GM12878 (cell line): Measurements from ENCODE around the gene RAB3IL1. TPM values are rescaled to one million over a fixed set of nuclear protein-coding genes. Genes with fewer than 3 reads are reported as not detected.
A peak's percentile ranks its signal among the peaks of the same experiment; 100 is the strongest.

Experiments
- BCLAF1 ChIP-seq: fragments of 450-650 bp; IDR thresholded peaks from 2 replicates; pipeline ENCODE4 v1.6.1; 2017; ENCODE audit warnings: antibody characterized with exemption, mild to moderate bottlenecking, moderate library complexity
- BHLHE40 ChIP-seq, 2 experiments: fragments of 450-650 bp in 1 of 2; IDR thresholded peaks; 2 replicates each; pipeline ENCODE4 v1.6.1; 2011 to 2017; ENCODE audit warnings: low read depth in 2 of 2, borderline replicate concordance in 1 of 2, improper control_type of control experiment in 1 of 2, low read length in 1 of 2, mild to moderate bottlenecking in 1 of 2
- BRCA1 ChIP-seq: IDR thresholded peaks from 2 replicates; pipeline ENCODE4 v1.6.1; 2011; ENCODE audit warnings: low read depth, low read length, improper control_type of control experiment
- CBX3 ChIP-seq: fragments of 200-600 bp; sonication (generic); IDR thresholded peaks from 2 replicates; pipeline ENCODE4 v1.6.1; 2016; ENCODE audit warnings: low read depth, borderline replicate concordance
- CREB1 ChIP-seq: IDR thresholded peaks from 2 replicates; pipeline ENCODE4 v1.6.1; 2012; ENCODE audit warnings: low read depth, mild to moderate bottlenecking, inconsistent platforms
- DPF2 ChIP-seq: fragments of 450-650 bp; IDR thresholded peaks from 2 replicates; pipeline ENCODE4 v1.6.1; 2017; ENCODE audit warnings: mild to moderate bottlenecking
- ETV6 ChIP-seq, 2 experiments: fragments of 450-650 bp in 1 of 2; IDR thresholded peaks in 1 of 2; conservative IDR thresholded peaks in 1 of 2; 2 replicates each; pipeline ENCODE4 v1.6.1; 2014; ENCODE audit warnings: antibody characterized with exemption in 1 of 2, borderline replicate concordance in 1 of 2, low read depth in 1 of 2, mild to moderate bottlenecking in 1 of 2, moderate library complexity in 1 of 2
- GATAD2B ChIP-seq: fragments of 450-650 bp; conservative IDR thresholded peaks from 2 replicates; pipeline ENCODE4 v1.6.1; 2017; ENCODE audit warnings: low read depth, mild to moderate bottlenecking, moderate library complexity
- IKZF1 ChIP-seq: fragments of 450-650 bp; conservative IDR thresholded peaks from 2 replicates; pipeline ENCODE4 v1.6.1; 2017; ENCODE audit warnings: antibody characterized with exemption, mild to moderate bottlenecking
- NBN ChIP-seq: fragments of 450-650 bp; IDR thresholded peaks from 2 replicates; pipeline ENCODE4 v1.6.1; 2016
- POU2F2 ChIP-seq: IDR thresholded peaks from 3 replicates; pipeline ENCODE4 v1.6.1; 2011; ENCODE audit warnings: low read depth, mild to moderate bottlenecking, low read length, borderline replicate concordance
- SIN3A ChIP-seq: IDR thresholded peaks from 2 replicates; pipeline ENCODE4 v1.6.1; 2012; ENCODE audit warnings: low read depth, low read length, improper control_type of control experiment
- SIX5 ChIP-seq: IDR thresholded peaks from 2 replicates; pipeline ENCODE4 v1.6.1; 2011; ENCODE audit warnings: mild to moderate bottlenecking, low read depth, low read length, moderate library complexity; ENCODE audit not compliant: severe bottlenecking
- SMARCA5 ChIP-seq: fragments of 450-650 bp; IDR thresholded peaks from 2 replicates; pipeline ENCODE4 v1.6.1; 2017; ENCODE audit warnings: mild to moderate bottlenecking
- SMC3 ChIP-seq: IDR thresholded peaks from 2 replicates; pipeline ENCODE4 v1.6.1; 2011; ENCODE audit warnings: low read length, improper control_type of control experiment, borderline replicate concordance
- SREBF1 ChIP-seq: IDR thresholded peaks from 2 replicates; pipeline ENCODE4 v1.6.1; 2012; ENCODE audit warnings: mild to moderate bottlenecking, low read length
- SUPT20H ChIP-seq: IDR thresholded peaks from 2 replicates; pipeline ENCODE4 v1.6.1; 2011; ENCODE audit warnings: low read depth, mild to moderate bottlenecking, low read length, moderate library complexity, borderline replicate concordance; ENCODE audit not compliant: control insufficient read depth
- TARDBP ChIP-seq: IDR thresholded peaks from 2 replicates; pipeline ENCODE4 v1.6.1; 2016; ENCODE audit warnings: borderline replicate concordance
- polyA plus RNA-seq, 11 experiments: library from polyadenylated mRNA; depleted of rRNA in 4 of 11; unstranded in 6 of 11; stranded (reverse) in 5 of 11; fragments of >200 nt; fragmentation: Nextera tagmentation in 4 of 11; fragmentation: Illumina TruSeq in 1 of 11; extraction: Ambion mirVana in 4 of 11; extraction: Trizol in 1 of 11; gene quantifications; 1 replicate in 1 of 11; 2 replicates in 10 of 11; pipeline versions ENCODE4 v1.2.1 to v1.2.3, GENCODE V29; 2011 to 2016; ENCODE audit warnings: inconsistent platforms in 2 of 11, missing spikeins in 2 of 11, low read depth in 1 of 11
- total RNA-seq, 4 experiments: library from RNA; depleted of rRNA in 3 of 4; stranded (reverse); fragments of >200 nt in 3 of 4; fragmentation: Illumina TruSeq in 1 of 4; extraction: Trizol in 1 of 4; gene quantifications; 2 replicates each; pipeline versions ENCODE4 v1.2.1 to v1.2.3, GENCODE V29; 2013 to 2021
- TF ChIP-seq, protein P1 (sequence below): fragments of 450-650 bp; formaldehyde crosslinking; IDR thresholded peaks from 2 replicates; pipeline ENCODE4 v1.4.0; 2020; ENCODE audit warnings: mild to moderate bottlenecking, moderate library complexity
- TF ChIP-seq, protein P2 (sequence below): IDR thresholded peaks from 2 replicates; pipeline ENCODE4 v1.6.1; 2012; ENCODE audit warnings: low read depth, low read length, improper control_type of control experiment
- TF ChIP-seq, protein P3 (sequence below): IDR thresholded peaks from 2 replicates; pipeline ENCODE4 v1.6.1; 2011; ENCODE audit warnings: borderline replicate concordance, low read depth, mild to moderate bottlenecking, moderate library complexity, low read length; ENCODE audit not compliant: insufficient read depth, poor library complexity, severe bottlenecking

Gene RAB3IL1
- total and polyA plus RNA-seq, 10 of the 15 experiments (the other 5 are each of a cell fraction or from before 2014, with no cell fraction given) = 0.04 TPM; not detected in 9

- TF ChIP-seq, protein P1, sequence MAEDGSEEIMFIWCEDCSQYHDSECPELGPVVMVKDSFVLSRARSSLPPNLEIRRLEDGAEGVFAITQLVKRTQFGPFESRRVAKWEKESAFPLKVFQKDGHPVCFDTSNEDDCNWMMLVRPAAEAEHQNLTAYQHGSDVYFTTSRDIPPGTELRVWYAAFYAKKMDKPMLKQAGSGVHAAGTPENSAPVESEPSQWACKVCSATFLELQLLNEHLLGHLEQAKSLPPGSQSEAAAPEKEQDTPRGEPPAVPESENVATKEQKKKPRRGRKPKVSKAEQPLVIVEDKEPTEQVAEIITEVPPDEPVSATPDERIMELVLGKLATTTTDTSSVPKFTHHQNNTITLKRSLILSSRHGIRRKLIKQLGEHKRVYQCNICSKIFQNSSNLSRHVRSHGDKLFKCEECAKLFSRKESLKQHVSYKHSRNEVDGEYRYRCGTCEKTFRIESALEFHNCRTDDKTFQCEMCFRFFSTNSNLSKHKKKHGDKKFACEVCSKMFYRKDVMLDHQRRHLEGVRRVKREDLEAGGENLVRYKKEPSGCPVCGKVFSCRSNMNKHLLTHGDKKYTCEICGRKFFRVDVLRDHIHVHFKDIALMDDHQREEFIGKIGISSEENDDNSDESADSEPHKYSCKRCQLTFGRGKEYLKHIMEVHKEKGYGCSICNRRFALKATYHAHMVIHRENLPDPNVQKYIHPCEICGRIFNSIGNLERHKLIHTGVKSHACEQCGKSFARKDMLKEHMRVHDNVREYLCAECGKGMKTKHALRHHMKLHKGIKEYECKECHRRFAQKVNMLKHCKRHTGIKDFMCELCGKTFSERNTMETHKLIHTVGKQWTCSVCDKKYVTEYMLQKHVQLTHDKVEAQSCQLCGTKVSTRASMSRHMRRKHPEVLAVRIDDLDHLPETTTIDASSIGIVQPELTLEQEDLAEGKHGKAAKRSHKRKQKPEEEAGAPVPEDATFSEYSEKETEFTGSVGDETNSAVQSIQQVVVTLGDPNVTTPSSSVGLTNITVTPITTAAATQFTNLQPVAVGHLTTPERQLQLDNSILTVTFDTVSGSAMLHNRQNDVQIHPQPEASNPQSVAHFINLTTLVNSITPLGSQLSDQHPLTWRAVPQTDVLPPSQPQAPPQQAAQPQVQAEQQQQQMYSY (CRISPR knock-in tag) = no peak
- TF ChIP-seq, protein P2, sequence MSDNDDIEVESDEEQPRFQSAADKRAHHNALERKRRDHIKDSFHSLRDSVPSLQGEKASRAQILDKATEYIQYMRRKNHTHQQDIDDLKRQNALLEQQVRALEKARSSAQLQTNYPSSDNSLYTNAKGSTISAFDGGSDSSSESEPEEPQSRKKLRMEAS = no peak
- no peak for TF ChIP-seq NBN
- TF ChIP-seq DPF2 = peak; percentile 67
- TF ChIP-seq CBX3 = no peak
- no peak for TF ChIP-seq SIX5
- TF ChIP-seq BCLAF1 = no peak
- TF ChIP-seq SUPT20H = no peak
- TF ChIP-seq POU2F2 = no peak
- no peak for TF ChIP-seq SIN3A
- TF ChIP-seq TARDBP = no peak
- TF ChIP-seq BRCA1 = no peak
- no peak for TF ChIP-seq ETV6 (conservative IDR thresholded peaks at IDR 0.05 in 1 of 2, IDR thresholded peaks at IDR 0.05 in 1 of 2; ENCODE audit: borderline replicate concordance in 1 of 2, low read depth in 1 of 2)
- TF ChIP-seq SMARCA5 = peak; percentile 73; the same call in 1 of the 2 replicates
- TF ChIP-seq, protein P3, sequence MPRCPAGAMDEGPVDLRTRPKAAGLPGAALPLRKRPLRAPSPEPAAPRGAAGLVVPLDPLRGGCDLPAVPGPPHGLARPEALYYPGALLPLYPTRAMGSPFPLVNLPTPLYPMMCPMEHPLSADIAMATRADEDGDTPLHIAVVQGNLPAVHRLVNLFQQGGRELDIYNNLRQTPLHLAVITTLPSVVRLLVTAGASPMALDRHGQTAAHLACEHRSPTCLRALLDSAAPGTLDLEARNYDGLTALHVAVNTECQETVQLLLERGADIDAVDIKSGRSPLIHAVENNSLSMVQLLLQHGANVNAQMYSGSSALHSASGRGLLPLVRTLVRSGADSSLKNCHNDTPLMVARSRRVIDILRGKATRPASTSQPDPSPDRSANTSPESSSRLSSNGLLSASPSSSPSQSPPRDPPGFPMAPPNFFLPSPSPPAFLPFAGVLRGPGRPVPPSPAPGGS = no peak
- TF ChIP-seq CREB1 = peak; percentile 83
- TF ChIP-seq GATAD2B = peak; percentile 57; the same call in 1 of the 2 replicates
- no peak for TF ChIP-seq SREBF1
- TF ChIP-seq BHLHE40 (IDR thresholded peaks at IDR 0.05; ENCODE audit: borderline replicate concordance in 1 of 2, low read depth in 2 of 2, low read length in 1 of 2) = peak in 1 of 2 experiments; percentile 34; a peak in 2 of 4 replicates
- TF ChIP-seq SMC3 = no peak
- peak; percentile 52; the same call in 1 of the 2 replicates for TF ChIP-seq IKZF1
These were observed 25.9 kb downstream of the RAB3IL1 start, which contains the start of gene FADS3 (continued) for GRCh38 chr11:61891331-61892084.
